MM.1S (cell line): Measurements from ENCODE around the gene MAEA.

Experiments used
- DNase-seq: peaks from one replicate; pipeline ENCODE4 v3.0.0-alpha.2; 2015
- H2AFZ ChIP-seq: fragments of 300-600 bp; sonication (generic); 2 replicates; pipeline ENCODE4 v1.6.0; 2016; ENCODE audit warnings: antibody characterized with exemption, low read length
- H3F3A ChIP-seq: fragments of 300-600 bp; sonication (generic); 2 replicates; pipeline ENCODE4 v1.6.1; 2016; ENCODE audit warnings: mild to moderate bottlenecking, antibody characterized with exemption, low read length, moderate library complexity, mixed read lengths; ENCODE audit not compliant: insufficient read depth
- H3K27ac ChIP-seq: fragments of 300-600 bp; sonication (generic); 2 replicates; pipeline ENCODE4 v1.5.1; 2016; ENCODE audit warnings: mild to moderate bottlenecking, low read length
- H3K27me3 ChIP-seq: fragments of 300-600 bp; sonication (generic); replicated peaks from 2 replicates; pipeline ENCODE4 v1.6.0; 2016; ENCODE audit warnings: low read length; ENCODE audit not compliant: insufficient read depth
- H3K36me3 ChIP-seq: fragments of 300-600 bp; sonication (generic); replicated peaks from 2 replicates; pipeline ENCODE4 v1.6.1; 2016; ENCODE audit warnings: mild to moderate bottlenecking, low read length, mixed read lengths; ENCODE audit not compliant: insufficient read depth
- H3K4me1 ChIP-seq: fragments of 300-600 bp; sonication (generic); 2 replicates; pipeline ENCODE4 v1.6.1; 2016; ENCODE audit warnings: low read length, mixed read lengths
- H3K4me2 ChIP-seq: fragments of 300-600 bp; sonication (generic); 2 replicates; pipeline ENCODE4 v1.6.0; 2016; ENCODE audit warnings: low read depth, low read length
- H3K4me3 ChIP-seq: fragments of 300-600 bp; sonication (generic); 2 replicates; pipeline ENCODE4 v1.5.1; 2016; ENCODE audit warnings: low read length, mixed read lengths
- H3K79me2 ChIP-seq: fragments of 300-600 bp; sonication (generic); 2 replicates; pipeline ENCODE4 v1.6.1; 2016; ENCODE audit warnings: mixed run types, low read length, mixed read lengths
- H3K9ac ChIP-seq: fragments of 300-600 bp; sonication (generic); 2 replicates; pipeline ENCODE4 v1.6.1; 2016; ENCODE audit warnings: low read length, mixed read lengths
- H3K9me2 ChIP-seq: fragments of 300-600 bp; sonication (generic); replicated peaks from 2 replicates; pipeline ENCODE4 v1.6.1; 2016; ENCODE audit warnings: mild to moderate bottlenecking, low read length, mixed read lengths; ENCODE audit not compliant: insufficient read depth
- H3K9me3 ChIP-seq: fragments of 300-600 bp; sonication (generic); replicated peaks from 2 replicates; pipeline ENCODE4 v1.6.1; 2016; ENCODE audit warnings: mild to moderate bottlenecking, low read length, mixed read lengths; ENCODE audit not compliant: insufficient read depth
- H4K20me1 ChIP-seq: fragments of 300-600 bp; sonication (generic); 2 replicates; pipeline ENCODE4 v1.6.1; 2016; ENCODE audit warnings: mild to moderate bottlenecking, low read length, moderate library complexity, mixed read lengths; ENCODE audit not compliant: insufficient read depth
- CTCF ChIP-seq: fragments of 300-600 bp; sonication (generic); IDR thresholded peaks from 2 replicates; pipeline ENCODE4 v1.5.1; 2016; ENCODE audit warnings: antibody characterized with exemption, low read length, mixed read lengths
- EZH2 ChIP-seq: fragments of 300-600 bp; sonication (generic); optimal IDR thresholded peaks from 2 replicates; pipeline ENCODE3; 2017; ENCODE audit warnings: low read depth, mild to moderate bottlenecking, antibody characterized with exemption, low read length, mixed read lengths
- EZH2phosphoT487 ChIP-seq: fragments of 300-600 bp; sonication (generic); IDR thresholded peaks from 2 replicates; pipeline ENCODE4 v1.6.1; 2018; ENCODE audit warnings: antibody characterized with exemption, low read length

Gene MAEA

GRCh38 chr4:1295405-1296055 lies 5.8 kb downstream of the MAEA start:
- no peak overlapping the region for H3K4me3 ChIP-seq
- no peaks in the 10 kb centered on the region for H3K27me3 ChIP-seq
- no peaks in the 10 kb centered on the region for H3K9me3 ChIP-seq
- H3K27ac ChIP-seq, result no peak overlapping the region
- no peaks in the 10 kb centered on the region for H3K9me2 ChIP-seq
- H3K4me2 ChIP-seq, result no peak overlapping the region
- peaks cover 12% of the 10 kb centered on the region for H3K36me3 ChIP-seq
- peaks cover 12% of the 10 kb centered on the region; the same call in 1 of the 2 replicates for H3K4me1 ChIP-seq
- H2AFZ ChIP-seq, result no peak overlapping the region
- DNase-seq, result no peak
- H3K9ac ChIP-seq, result no peak overlapping the region
- TF ChIP-seq CTCF (no peak), EZH2phosphoT487 (no peak), EZH2 (no peak)
- no peaks in the 10 kb centered on the region; the same call in 1 of the 2 replicates for H4K20me1 ChIP-seq
- H3F3A ChIP-seq, result no peaks in the 10 kb centered on the region
- peaks cover 92% of the 10 kb centered on the region for H3K79me2 ChIP-seq

- H3K79me2 ChIP-seq, result peaks cover 92% of the 10 kb centered on the region
Measured at GRCh38 chr4:1296324-1297022, 6.8 kb downstream of the MAEA start.

GRCh38 chr4:1297023-1297395 lies 7.3 kb downstream of the MAEA start:
- Histone ChIP-seq H3K4me2 (no peak overlapping the region), H4K20me1 (no peaks in the 10 kb centered on the region), H3K9me2 (no peaks in the 10 kb centered on the region), H3K4me3 (no peak overlapping the region), H3K79me2 (peaks cover 92% of the 10 kb centered on the region), H3K27ac (no peak overlapping the region), H3K27me3 (no peaks in the 10 kb centered on the region), H3K36me3 (peaks cover 16% of the 10 kb centered on the region), H3K9ac (no peak overlapping the region), H2AFZ (no peak overlapping the region), H3F3A (no peaks in the 10 kb centered on the region), H3K9me3 (no peaks in the 10 kb centered on the region), H3K4me1 (no peaks in the 10 kb centered on the region)
- TF ChIP-seq EZH2, result no peak
- no peak for TF ChIP-seq EZH2phosphoT487
- TF ChIP-seq CTCF, result no peak
- no peak for DNase-seq

More at GRCh38 chr4:1296324-1297022, 6.8 kb downstream of the MAEA start:
- Histone ChIP-seq H3K4me2 (no peak overlapping the region), H3F3A (no peaks in the 10 kb centered on the region), H3K36me3 (peaks cover 16% of the 10 kb centered on the region), H3K9ac (no peak overlapping the region), H2AFZ (no peak overlapping the region), H3K27ac (no peak overlapping the region), H3K4me1 (peaks cover 4% of the 10 kb centered on the region; the same call in 1 of the 2 replicates), H3K4me3 (no peak overlapping the region), H3K9me2 (no peaks in the 10 kb centered on the region), H3K9me3 (no peaks in the 10 kb centered on the region), H4K20me1 (no peaks in the 10 kb centered on the region), H3K27me3 (no peaks in the 10 kb centered on the region)
- no peak for TF ChIP-seq EZH2
- no peak for TF ChIP-seq CTCF
- no peak for TF ChIP-seq EZH2phosphoT487
- DNase-seq, result no peak
